Ishikawa (cell line): Measurements from ENCODE around the gene POLR3E.

Source experiments
- MAX ChIP-seq: IDR thresholded peaks from 2 replicates; pipeline ENCODE4 v1.6.1; 2012
- RAD21 ChIP-seq: IDR thresholded peaks from 2 replicates; pipeline ENCODE4 v1.6.1; 2012; ENCODE audit warnings: low read depth
- REST ChIP-seq: IDR thresholded peaks from 2 replicates; pipeline ENCODE4 v1.6.1; 2012; ENCODE audit warnings: low read depth, mild to moderate bottlenecking
- YY1 ChIP-seq: IDR thresholded peaks from 2 replicates; pipeline ENCODE4 v1.6.1; 2012; ENCODE audit warnings: low read depth

- TF ChIP-seq MAX, result no peak
- TF ChIP-seq YY1, result no peak
- TF ChIP-seq REST, result no peak
- no peak for TF ChIP-seq RAD21
Measured at GRCh38 chr16:22266546-22266945, 30.7 kb upstream of the POLR3E start.
